ENCODE measurements around the gene ZHX3.

The ZHX3 gene

DNA sequence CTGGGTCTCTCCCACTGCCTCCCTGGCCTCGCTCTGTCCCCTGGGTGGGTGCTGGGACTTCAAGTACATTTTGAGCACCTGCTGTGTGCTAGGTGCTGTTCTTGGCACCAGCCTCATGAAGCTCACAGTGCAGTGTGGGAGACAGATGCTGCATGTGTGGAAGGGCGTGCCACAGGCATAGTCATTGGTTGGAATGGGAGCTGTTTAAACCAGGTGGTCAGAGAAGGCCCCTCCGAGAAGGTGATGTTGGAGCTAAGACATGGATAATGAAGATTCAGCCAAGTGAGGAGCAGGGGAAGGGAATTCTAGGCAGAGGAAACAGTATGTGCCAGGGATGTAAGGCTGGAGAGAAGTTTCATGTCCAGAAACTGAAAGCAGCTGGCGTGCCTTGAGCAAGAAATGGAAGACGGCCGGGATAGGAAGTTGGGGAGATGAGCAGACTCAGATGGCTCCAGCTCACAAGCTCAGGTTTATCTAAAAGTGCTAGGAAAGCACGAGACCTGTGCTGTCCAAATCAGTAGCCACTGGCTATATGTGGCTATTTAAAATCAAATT lies 33.0 kb upstream of the ZHX3 start:
- H3K4me1 ChIP-seq (ENCODE audit: control insufficient read depth in 1 of 2, insufficient read depth in 1 of 2, low read depth in 1 of 2, low read length in 1 of 2) = no peaks in the 10 kb centered on the region
- no peak overlapping the region for H3K27ac ChIP-seq
- H3K4me3 ChIP-seq (ENCODE audit: low read depth in 1 of 2, low read length in 1 of 2) = no peak overlapping the region
- no peaks in the 10 kb centered on the region for H3K36me3 ChIP-seq
- no peaks in the 10 kb centered on the region for H3K9me3 ChIP-seq
- TF ChIP-seq, protein P1, sequence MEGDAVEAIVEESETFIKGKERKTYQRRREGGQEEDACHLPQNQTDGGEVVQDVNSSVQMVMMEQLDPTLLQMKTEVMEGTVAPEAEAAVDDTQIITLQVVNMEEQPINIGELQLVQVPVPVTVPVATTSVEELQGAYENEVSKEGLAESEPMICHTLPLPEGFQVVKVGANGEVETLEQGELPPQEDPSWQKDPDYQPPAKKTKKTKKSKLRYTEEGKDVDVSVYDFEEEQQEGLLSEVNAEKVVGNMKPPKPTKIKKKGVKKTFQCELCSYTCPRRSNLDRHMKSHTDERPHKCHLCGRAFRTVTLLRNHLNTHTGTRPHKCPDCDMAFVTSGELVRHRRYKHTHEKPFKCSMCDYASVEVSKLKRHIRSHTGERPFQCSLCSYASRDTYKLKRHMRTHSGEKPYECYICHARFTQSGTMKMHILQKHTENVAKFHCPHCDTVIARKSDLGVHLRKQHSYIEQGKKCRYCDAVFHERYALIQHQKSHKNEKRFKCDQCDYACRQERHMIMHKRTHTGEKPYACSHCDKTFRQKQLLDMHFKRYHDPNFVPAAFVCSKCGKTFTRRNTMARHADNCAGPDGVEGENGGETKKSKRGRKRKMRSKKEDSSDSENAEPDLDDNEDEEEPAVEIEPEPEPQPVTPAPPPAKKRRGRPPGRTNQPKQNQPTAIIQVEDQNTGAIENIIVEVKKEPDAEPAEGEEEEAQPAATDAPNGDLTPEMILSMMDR (IDR thresholded peaks at IDR 0.05) = no peak
- peaks cover 48% of the 10 kb centered on the region for H3K27me3 ChIP-seq

DNA sequence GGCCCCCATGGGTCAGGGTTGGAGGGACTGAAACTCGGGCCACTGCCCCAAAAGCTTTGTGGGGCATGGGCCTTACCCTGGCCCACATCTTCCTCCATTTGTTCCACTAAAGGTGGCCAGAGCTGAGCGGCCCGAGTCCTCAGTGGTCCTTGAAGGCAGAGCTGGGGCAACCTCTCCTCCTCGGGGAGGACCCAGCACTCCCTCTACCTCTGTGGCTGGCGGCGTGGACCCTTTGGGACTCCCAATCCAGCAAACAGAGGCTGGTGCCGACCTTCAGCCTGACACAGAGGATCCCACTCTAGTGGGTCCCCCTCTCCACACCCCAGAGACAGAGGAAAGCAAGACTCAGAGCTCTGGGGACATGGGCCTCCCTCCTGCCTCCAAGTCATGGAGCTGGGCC lies 32.4 kb upstream of the ZHX3 start:
- no peaks in the 10 kb centered on the region for H3K4me1 ChIP-seq (ENCODE audit: control insufficient read depth in 1 of 2, insufficient read depth in 1 of 2, low read depth in 1 of 2, low read length in 1 of 2)
- no peak overlapping the region for H3K27ac ChIP-seq
- TF ChIP-seq, protein P1 (IDR thresholded peaks at IDR 0.05) = no peak
- no peaks in the 10 kb centered on the region for H3K9me3 ChIP-seq
- no peaks in the 10 kb centered on the region for H3K36me3 ChIP-seq
- peaks cover 48% of the 10 kb centered on the region for H3K27me3 ChIP-seq
- H3K4me3 ChIP-seq (ENCODE audit: low read depth in 1 of 2, low read length in 1 of 2) = no peak overlapping the region

DNA sequence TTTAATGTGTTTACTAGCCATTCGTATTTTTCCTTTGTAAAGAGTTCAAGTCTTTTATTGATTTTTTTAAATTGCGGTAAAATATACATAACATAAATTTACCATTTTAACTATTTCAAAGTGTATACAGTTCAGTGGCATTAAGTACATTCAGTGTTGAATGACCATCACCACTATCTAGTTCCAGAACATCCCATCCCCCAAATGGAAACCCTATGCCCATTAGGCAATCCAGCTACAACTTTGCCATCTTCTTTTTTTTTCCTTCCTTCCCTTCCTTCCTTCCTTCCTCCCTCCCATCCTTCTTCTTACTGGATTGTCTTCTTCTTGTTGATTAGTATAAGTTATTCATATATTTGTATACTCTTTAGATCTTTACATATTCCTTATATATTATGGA lies 31.7 kb upstream of the ZHX3 start:
- H3K4me1 ChIP-seq (ENCODE audit: control insufficient read depth in 1 of 2, insufficient read depth in 1 of 2, low read depth in 1 of 2, low read length in 1 of 2) = no peaks in the 10 kb centered on the region
- no peak overlapping the region for H3K4me3 ChIP-seq (ENCODE audit: low read depth in 1 of 2, low read length in 1 of 2)
- H3K27me3 ChIP-seq = peaks cover 44% of the 10 kb centered on the region
- TF ChIP-seq, protein P1 (IDR thresholded peaks at IDR 0.05) = no peak
- no peak overlapping the region for H3K27ac ChIP-seq
- H3K36me3 ChIP-seq = no peaks in the 10 kb centered on the region
- no peaks in the 10 kb centered on the region for H3K9me3 ChIP-seq

GRCh38 chr20:41348430-41349172 lies 31.1 kb upstream of the ZHX3 start:
- H3K4me3 ChIP-seq (ENCODE audit: low read depth in 1 of 2, low read length in 1 of 2) = no peak overlapping the region

GRCh38 chr20:41347523-41348429 lies 30.2 kb upstream of the ZHX3 start:
- Histone ChIP-seq H3K36me3 (no peaks in the 10 kb centered on the region), H3K4me1 (ENCODE audit: control insufficient read depth in 1 of 2, insufficient read depth in 1 of 2, low read depth in 1 of 2, low read length in 1 of 2) (no peaks in the 10 kb centered on the region), H3K9me3 (no peaks in the 10 kb centered on the region), H3K4me3 (ENCODE audit: low read depth in 1 of 2, low read length in 1 of 2) (no peak overlapping the region), H3K27me3 (peaks cover 31% of the 10 kb centered on the region), H3K27ac (no peak overlapping the region)
- TF ChIP-seq, protein P1 (IDR thresholded peaks at IDR 0.05) = no peak

More at GRCh38 chr20:41348430-41349172, 31.1 kb upstream of the ZHX3 start:
- TF ChIP-seq, protein P1 (IDR thresholded peaks at IDR 0.05) = no peak
- Histone ChIP-seq H3K4me1 (ENCODE audit: control insufficient read depth in 1 of 2, insufficient read depth in 1 of 2, low read depth in 1 of 2, low read length in 1 of 2) (no peaks in the 10 kb centered on the region), H3K36me3 (no peaks in the 10 kb centered on the region), H3K27me3 (peaks cover 39% of the 10 kb centered on the region), H3K9me3 (no peaks in the 10 kb centered on the region), H3K27ac (no peak overlapping the region)

All from neutrophil (primary cell).